NCI-H748 (cell line): ENCODE results near the gene SCN7A.
"Not testable (repeated sequence)": the region's sequence is repeated elsewhere in the genome, so short reads cannot be mapped to it uniquely, and the experiment has no call there.

Source experiments
- DNase-seq: peaks from one replicate; lab custom pipeline; 2025; ENCODE audit not compliant: unreplicated experiment; lab: John Stamatoyannopoulos, UW

The SCN7A gene

GRCh38 chr2:166454006-166454595 is 39.9 kb downstream of the SCN7A start:
- DNase-seq = no peak

DNA sequence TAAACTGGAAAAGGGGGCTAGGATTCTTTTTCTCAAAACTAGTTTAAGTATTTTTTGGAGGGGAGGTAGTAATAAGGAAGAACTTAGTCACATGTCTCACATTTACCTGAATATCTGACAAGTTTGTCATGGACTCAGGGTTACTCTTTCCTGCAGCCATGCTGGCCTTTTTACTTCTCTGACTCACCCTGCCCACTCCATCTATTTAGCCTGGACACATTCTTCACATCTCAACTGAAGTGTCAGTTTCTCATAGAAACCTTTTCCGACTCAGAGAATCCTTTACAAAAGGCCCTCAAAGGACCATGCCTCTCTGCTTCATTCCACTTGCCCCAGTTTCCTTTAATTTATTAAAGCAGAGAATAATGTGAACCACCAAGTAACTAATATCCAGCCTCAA is 42.6 kb downstream of the SCN7A start:
- no peak for DNase-seq

DNA sequence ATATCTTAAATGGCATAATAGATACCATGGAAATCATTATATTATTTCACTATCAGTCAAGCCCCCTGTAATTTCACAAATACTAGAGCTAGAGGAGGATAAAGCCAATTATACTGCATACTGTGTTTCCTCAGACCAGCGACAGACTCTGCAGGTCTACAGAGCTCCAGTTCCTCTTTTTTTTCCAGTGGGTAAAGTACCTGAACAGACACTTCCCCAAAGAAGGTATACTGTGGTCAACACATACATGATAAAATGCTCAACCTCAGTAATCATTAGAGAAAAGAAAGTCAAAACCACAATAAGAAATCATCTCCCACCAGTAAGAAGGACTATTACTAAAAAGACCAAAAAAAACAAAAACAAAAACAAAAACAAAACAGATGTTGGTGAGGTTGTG is 44.6 kb downstream of the SCN7A start:
- DNase-seq = no peak

DNA sequence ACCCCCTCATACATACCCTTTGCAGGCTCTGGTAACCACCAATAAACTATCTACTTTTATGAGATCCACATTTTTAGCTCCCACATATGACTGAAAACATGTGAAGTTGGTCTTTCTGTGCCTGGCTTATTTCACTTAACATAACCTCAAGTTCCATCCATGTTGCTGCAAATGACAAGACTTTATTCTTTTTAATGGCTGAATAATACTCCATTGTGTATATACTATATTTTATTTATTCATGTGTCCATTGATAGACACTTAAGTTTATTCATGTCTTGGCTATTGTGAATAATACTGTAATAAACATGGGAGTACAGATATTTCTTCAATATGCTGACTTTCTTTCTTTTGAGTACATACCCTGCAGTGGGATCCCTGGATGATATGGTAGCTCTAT is 45.9 kb downstream of the SCN7A start:
- no peak for DNase-seq

- no peak for DNase-seq
Measured at GRCh38 chr2:166444306-166444705, 49.7 kb downstream of the SCN7A start.

GRCh38 chr2:166440313-166440712 is 53.7 kb downstream of the SCN7A start:
- DNase-seq = no peak

DNA sequence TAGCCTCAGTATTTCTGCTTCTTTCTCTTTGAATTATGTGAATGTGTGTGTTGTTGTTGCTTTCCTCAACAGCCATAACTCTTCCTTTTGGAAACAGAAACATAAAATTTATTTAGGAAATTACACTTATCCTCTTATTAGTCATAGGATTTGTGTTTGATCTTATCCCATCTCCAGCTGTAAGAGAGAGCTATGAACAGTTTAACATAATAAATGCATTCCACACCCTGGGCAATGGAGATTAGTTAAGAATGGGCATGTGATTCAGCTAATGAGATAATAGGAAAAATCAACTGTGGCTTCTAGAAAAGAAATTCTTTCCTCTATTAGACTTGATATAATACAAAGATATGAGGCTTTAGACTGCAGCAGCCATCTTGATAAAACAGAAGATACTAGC is 55.0 kb downstream of the SCN7A start:
- DNase-seq = no peak

DNA sequence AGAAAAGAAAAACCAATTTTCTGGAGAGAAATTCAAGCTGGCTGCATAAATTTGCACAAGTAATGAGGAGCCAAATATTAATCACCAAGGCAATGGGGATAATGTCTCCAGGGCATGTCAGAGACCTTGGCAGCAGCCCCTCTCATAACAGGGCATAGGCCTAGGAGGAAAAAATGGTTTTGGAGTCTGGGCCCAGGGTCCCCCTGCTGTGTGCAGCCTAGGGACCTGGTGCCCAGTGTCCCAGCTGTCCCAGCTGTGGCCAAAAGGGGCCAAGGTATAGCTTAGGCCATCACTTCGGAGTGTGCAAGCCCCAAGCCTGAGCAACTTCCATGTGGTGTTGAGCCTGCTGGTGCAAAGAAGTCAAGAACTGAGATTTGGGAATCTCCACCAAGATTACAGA is 57.1 kb downstream of the SCN7A start:
- no peak for DNase-seq

DNA sequence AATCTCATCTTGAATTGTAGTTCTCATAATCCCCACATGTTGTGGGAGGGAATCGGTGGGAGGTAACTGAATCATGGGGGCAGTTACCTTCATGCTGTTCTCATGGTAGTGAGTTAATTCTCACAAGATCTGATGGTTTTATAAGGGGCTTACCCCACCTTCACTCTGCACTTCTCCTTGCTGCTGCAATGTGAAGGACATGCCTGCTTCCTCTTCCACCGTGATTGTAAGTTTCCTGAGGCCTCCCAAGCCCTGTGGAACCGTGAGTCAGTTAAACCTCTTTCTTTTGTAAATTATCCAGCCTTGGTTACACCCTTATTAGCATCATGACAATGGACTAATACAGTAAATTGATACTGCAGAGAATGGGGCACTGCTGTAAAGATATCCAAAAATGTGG is 57.9 kb downstream of the SCN7A start:
- DNase-seq = no peak

DNA sequence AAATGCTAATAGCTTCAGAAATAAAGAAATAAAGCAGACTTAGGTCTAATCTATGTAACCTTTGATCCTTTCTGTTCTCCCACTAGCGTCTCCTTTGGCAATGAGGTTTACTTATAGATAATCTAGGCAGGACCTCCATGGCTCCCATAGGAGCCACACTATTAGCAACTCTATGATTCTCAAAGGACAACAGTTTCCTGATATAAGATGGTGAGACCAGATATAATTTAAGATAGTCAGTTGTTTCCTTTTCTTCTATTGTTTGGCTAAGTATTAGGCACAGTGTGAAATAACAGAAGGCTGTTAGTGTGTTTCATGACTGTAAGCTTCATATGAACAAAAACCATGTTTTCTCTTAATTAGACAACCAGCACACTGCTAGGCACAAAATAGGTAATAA is 59.6 kb downstream of the SCN7A start:
- DNase-seq = no peak

DNA sequence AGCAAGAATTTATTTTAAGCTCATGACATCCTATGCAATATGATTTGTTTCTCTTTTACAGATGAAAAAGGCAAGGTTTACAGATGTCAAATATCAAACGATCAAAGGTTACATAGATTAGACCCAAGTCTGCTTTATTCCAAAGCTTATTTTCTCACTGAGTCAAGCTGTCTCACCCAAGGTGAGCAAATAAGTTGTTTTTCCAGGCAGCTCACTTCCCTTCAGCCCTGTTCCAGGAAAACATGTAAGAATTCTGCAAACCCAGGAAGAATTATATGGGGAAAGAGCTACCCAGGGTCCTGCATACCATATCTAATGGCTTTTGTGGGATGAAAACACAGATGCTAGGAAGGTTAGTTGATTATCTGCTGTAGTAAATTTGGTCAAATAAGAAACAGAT is 60.6 kb downstream of the SCN7A start:
- no peak for DNase-seq

- no peak for DNase-seq
Measured at GRCh38 chr2:166432331-166432730, 61.7 kb downstream of the SCN7A start.

DNA sequence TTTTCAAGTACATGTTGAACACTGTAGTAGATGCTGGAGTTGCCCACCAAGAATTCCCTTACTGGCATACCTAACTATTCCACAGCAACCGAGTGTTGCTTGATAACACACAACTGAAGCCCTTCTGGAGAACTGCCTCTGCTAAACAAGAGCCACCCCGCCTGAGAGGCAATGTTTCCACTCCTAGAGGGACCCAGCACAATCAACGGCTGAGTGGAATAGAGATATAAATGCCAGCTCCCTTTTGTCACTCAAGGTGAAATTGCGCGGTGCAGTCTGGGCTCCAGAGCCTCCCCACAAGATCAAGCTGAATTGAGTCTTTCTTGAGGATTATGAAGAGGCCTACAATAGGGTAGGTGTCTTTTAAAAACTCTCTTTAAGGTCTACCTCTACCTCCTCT is 69.2 kb downstream of the SCN7A start:
- no peak for DNase-seq

DNA sequence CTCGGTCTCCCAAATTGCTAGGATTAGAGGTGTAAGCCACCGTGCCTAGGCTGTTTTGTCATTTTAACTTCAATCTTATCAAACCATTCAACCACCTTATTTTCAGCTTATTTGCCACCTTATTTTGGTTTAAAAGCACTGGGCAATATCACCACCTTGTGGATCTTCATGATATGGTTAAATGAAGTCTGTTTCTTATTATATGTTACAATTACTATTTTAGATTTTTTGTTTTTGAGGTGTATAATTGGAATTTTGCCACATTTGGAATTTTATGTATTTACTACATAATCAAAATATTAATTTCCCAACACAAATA is 74.5 kb downstream of the SCN7A start:
- DNase-seq = peak; percentile 64

- DNase-seq = no peak
Measured at GRCh38 chr2:166418853-166419615, 75.0 kb downstream of the SCN7A start.

DNA sequence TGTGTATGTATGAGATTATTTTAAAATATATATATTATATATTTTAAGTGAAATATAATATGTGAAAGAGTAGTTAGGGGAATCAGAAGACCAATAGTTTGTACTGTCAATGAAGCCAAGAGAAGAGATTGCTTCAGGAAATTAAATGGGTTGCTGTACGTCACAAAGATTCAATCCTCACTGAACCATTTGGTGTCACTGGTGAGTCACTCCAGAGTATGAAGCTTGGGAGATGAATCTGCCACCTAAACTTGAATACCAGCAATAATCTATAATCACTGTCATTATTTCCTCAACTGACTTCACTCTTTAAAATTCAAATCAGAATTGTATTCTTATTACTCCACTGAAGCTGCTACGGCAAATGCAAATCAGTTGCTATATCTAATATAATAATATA is 76.4 kb downstream of the SCN7A start:
- peak; percentile 38 for DNase-seq

DNA sequence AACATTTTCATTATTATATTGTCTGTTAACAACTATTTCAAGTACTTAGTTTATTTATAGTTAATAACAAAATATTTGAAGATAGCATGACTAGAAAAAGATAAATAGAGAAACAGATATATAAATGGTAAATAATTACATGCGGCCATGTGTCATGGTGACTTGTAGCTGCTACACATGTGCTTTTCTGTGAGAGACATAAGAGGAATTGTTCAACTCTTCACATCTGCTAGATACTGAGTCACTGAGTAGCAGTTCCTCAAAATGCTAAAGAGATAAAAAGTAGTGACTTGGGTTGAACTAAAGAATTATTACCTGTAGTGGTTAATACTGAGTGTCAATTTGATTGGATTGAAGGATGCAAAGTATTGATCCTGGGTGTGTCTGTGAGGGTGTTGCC is 80.8 kb downstream of the SCN7A start:
- DNase-seq = no peak

DNA sequence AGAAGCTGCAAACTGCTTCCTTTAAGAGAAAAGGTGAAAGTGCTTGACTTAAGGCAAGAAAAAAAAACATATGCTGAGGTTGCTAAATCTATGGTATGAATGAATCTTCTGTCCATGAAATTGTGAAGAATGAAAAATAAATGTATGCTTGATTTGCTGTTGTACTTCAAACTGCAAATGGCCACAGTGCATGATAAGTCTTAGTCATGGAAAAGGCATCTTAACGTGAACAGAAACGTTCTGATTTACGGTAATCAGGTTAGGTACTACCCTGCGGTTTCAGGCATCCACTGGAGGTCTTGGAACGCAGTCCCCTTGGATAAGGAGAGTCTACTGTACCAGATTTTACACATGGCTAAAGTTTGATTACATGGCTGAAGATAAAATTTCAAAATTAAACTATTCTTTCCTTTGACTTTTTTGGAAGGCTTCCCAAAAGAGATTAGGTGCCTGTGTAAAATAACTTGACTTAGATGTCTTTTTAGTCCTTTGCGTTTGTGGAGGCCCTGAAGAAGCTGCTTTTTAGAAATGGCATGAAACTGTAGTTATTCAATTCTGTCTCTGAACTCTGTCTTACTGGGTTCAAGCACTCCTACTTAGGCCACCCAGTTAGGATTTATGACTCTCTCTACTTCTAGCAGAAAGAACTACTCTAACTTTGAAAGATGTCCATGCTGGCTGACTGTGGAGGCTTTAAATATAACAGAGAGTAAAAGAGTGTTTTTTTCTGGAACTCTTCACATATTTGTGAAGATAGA is 82.4 kb downstream of the SCN7A start:
- DNase-seq = no peak

DNA sequence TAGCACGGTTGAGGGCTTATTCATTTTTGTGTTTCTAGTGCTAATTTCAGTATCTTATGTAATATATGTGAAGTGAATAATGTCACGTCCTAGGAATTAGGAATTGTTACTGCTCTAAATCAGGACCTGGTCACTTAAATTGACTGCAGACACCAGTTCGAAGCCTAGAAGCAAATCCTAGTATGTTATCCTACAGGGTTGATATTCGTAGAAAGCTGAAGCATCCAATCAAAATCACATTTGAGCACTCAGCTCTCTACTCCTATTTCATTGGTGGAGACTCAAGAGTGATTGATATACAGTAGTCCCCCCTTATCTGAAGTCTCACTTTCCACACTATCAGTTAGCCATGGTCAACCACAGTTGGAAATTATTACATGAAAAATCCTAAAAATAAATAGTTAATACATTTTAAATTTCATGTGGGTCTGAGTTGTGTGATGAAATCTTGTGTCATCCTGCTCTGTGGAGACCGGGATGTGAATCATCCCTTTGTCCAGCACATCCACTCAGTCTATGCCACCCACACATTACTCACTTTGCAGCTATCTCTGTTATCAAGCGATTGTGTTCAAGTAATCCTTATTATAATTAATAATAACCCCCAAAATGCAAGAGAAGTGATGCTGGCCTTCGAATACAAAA is 83.1 kb downstream of the SCN7A start:
- DNase-seq = no peak

GRCh38 chr2:166407746-166408145 is 86.3 kb downstream of the SCN7A start:
- not testable (repeated sequence) for DNase-seq

DNA sequence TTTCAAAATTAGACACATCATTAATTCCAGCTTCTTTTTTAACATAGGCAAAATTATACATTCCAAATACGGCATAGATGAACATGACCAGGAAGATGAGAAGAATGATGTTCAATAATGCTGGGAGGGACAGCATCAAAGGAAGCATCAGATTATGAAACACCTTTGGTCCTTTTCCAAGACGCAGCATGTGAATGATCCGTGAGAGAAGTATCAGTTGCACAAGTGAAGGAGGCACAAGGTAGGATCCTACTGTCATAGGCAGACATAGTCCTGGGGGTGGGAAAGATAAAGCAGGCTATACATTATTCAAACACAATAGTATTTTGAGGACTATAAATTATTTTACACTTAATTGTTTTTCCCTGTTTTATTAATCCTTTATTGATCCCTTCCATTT is 87.7 kb downstream of the SCN7A start:
- no peak for DNase-seq

GRCh38 chr2:166405569-166405926 is 88.5 kb downstream of the SCN7A start:
- no peak for DNase-seq
